Mesothelial cell of epicardium (in vitro differentiated cells): ENCODE data around the gene ZNF385D. TPM values are rescaled to one million over a fixed set of nuclear protein-coding genes. Genes with fewer than 3 reads are reported as not detected.

Experiments used
- DNase-seq, 2 experiments: peaks; one replicate each; pipeline ENCODE4 v3.0.0; 2021; ENCODE audit warnings: low spot score in 2 of 2; ENCODE audit not compliant: unreplicated experiment in 2 of 2
- H3K27ac Mint-ChIP-seq: 2 replicates; pipeline ENCODE4 v1.8.0; 2021; ENCODE audit warnings: mixed read lengths
- H3K27me3 Mint-ChIP-seq: 2 replicates; pipeline ENCODE4 v1.8.0; 2021; ENCODE audit warnings: low read depth, mixed read lengths
- H3K36me3 Mint-ChIP-seq: 2 replicates; pipeline ENCODE4 v1.8.0; 2021; ENCODE audit warnings: mixed read lengths
- H3K4me1 Mint-ChIP-seq: 2 replicates; pipeline ENCODE4 v1.8.0; 2021; ENCODE audit warnings: mixed read lengths
- H3K4me3 Mint-ChIP-seq: 2 replicates; pipeline ENCODE4 v1.8.0; 2021; ENCODE audit warnings: mild to moderate bottlenecking, moderate library complexity, mixed read lengths
- H3K9me3 Mint-ChIP-seq: 2 replicates; pipeline ENCODE4 v1.8.0; 2021; ENCODE audit warnings: mixed read lengths
- total RNA-seq: library from RNA; stranded (reverse); gene quantifications from 3 replicates; pipeline ENCODE4 v1.2.1, GENCODE V29; 2021
- TF ChIP-seq, protein P1 (sequence below): fragments of 200-600 bp; sonication (generic); IDR thresholded peaks from one replicate; pipeline ENCODE4 v1.5.0; 2021; ENCODE audit warnings: antibody characterized with exemption; ENCODE audit not compliant: unreplicated experiment

Gene ZNF385D
- total RNA-seq, 1 donor from 2014 or later, result 3.7 TPM

DNA sequence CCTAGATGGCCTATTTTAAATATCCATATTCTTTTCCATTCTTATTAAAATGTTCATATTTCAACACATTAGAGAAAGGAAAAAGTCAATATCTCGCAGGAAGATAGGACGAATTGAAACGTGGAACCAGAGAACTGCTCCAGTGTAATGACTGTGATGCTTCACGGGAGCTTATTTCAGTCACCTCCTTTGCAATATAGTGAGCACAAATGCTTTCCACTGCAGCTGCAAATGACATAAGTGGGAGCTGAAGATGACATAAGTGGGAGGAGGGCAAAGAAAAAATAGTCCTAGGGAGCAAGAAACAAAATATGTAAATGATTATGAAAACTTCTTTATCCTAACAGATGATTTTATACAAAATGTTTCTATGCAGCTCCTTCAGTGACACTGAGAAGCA, 324.1 kb downstream of the ZNF385D start:
- H3K9me3 Mint-ChIP-seq, result no peaks in the 10 kb centered on the region
- TF ChIP-seq, protein P1, sequence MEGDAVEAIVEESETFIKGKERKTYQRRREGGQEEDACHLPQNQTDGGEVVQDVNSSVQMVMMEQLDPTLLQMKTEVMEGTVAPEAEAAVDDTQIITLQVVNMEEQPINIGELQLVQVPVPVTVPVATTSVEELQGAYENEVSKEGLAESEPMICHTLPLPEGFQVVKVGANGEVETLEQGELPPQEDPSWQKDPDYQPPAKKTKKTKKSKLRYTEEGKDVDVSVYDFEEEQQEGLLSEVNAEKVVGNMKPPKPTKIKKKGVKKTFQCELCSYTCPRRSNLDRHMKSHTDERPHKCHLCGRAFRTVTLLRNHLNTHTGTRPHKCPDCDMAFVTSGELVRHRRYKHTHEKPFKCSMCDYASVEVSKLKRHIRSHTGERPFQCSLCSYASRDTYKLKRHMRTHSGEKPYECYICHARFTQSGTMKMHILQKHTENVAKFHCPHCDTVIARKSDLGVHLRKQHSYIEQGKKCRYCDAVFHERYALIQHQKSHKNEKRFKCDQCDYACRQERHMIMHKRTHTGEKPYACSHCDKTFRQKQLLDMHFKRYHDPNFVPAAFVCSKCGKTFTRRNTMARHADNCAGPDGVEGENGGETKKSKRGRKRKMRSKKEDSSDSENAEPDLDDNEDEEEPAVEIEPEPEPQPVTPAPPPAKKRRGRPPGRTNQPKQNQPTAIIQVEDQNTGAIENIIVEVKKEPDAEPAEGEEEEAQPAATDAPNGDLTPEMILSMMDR, result no peak
- no peak overlapping the region for H3K27ac Mint-ChIP-seq
- no peak overlapping the region for H3K4me3 Mint-ChIP-seq
- H3K27me3 Mint-ChIP-seq, result no peaks in the 10 kb centered on the region
- no peaks in the 10 kb centered on the region for H3K36me3 Mint-ChIP-seq
- H3K4me1 Mint-ChIP-seq, result no peaks in the 10 kb centered on the region
- no peak for DNase-seq

DNA sequence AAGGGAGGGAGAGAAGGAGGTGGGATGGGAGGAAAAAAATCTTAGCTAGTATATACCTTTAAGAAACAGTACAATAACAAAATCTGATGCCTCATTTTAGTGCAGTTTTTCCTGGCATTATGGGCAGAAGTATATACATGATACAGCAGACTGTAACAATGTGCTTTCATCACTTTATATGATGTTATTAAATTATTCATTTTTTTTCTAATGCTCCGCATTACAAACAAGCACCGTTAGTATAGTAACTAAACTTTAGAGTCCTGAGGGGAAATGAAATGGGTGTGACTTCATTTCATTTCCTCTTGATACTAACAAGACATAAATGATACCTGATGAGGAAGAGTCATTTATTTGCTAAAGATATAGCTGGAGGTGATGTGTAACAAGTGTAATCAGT, 325.3 kb downstream of the ZNF385D start:
- no peak overlapping the region for H3K27ac Mint-ChIP-seq
- no peaks in the 10 kb centered on the region for H3K27me3 Mint-ChIP-seq
- no peak overlapping the region for H3K4me3 Mint-ChIP-seq
- no peak for DNase-seq
- no peaks in the 10 kb centered on the region for H3K36me3 Mint-ChIP-seq
- TF ChIP-seq, protein P1, result no peak
- no peaks in the 10 kb centered on the region for H3K4me1 Mint-ChIP-seq
- no peaks in the 10 kb centered on the region for H3K9me3 Mint-ChIP-seq

DNA sequence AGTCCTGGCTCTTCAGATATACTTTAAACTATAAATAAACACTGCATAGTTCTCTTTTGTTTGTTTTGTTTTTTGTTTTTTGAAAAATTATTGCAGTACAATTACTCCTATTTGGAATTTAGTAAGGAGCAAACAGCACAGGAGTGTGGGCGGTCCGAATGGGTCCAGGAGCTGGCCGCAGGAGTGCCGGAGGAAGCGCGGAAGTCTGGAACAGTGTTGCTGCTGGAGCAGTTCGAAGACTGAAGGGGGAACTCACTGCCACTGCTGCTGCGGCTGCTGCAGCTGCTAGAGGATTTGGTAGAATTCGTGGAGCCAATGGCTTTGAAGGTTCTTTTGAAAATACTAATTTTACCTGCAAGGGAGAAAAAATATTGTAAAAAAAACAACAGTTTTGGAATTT, 329.9 kb downstream of the ZNF385D start:
- TF ChIP-seq, protein P1, result no peak
- peaks cover 1% of the 10 kb centered on the region for H3K27me3 Mint-ChIP-seq
- peaks cover 6% of the 10 kb centered on the region for H3K4me1 Mint-ChIP-seq
- H3K36me3 Mint-ChIP-seq, result no peaks in the 10 kb centered on the region
- no peak overlapping the region for H3K27ac Mint-ChIP-seq
- DNase-seq, result no peak
- no peaks in the 10 kb centered on the region for H3K9me3 Mint-ChIP-seq
- no peak overlapping the region for H3K4me3 Mint-ChIP-seq

DNA sequence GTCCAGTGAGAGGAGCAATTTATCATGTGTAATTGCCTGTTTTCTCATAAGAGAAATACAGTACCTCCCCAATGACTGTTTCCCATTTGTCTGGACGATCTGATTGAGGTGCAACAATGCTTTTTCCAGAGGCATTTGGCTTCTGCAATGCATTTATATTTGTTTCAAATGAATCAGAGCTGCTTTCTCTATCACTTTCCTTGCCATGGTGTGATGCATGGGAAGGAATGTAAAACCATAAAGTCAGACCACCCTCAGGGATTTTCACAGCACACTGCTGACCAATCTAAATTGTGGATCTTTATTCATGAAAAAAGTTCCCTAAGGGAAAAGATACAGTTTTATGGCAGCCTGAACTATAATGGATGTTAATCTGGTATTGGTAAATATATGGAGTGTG, 333.0 kb downstream of the ZNF385D start:
- H3K27me3 Mint-ChIP-seq, result peaks cover 1% of the 10 kb centered on the region
- peaks cover 6% of the 10 kb centered on the region for H3K4me1 Mint-ChIP-seq
- H3K36me3 Mint-ChIP-seq, result no peaks in the 10 kb centered on the region
- no peak overlapping the region for H3K4me3 Mint-ChIP-seq
- no peak for DNase-seq
- no peaks in the 10 kb centered on the region for H3K9me3 Mint-ChIP-seq
- TF ChIP-seq, protein P1, result no peak
- H3K27ac Mint-ChIP-seq, result no peak overlapping the region

DNA sequence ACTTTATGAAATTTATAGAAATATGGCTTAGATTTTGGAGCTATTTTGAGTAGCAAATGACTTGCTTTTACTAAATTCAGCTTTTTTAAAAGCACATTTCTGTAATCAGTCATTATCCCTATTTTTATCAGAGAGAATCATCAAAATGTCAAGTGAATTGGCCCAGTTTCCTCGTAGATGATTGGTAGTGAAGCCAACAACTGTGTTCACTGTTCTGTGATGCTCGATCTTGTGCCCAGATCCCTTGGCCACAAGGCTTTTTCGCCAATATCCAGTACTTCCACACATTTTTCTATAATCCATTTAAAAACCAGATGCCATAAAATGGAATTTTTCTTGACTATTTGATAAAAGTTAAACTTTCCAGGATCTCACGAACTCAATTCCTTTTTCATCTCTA, 336.5 kb downstream of the ZNF385D start:
- DNase-seq, result no peak
- peaks cover 1% of the 10 kb centered on the region for H3K27me3 Mint-ChIP-seq
- H3K4me1 Mint-ChIP-seq, result peaks cover 6% of the 10 kb centered on the region
- H3K27ac Mint-ChIP-seq, result no peak overlapping the region
- no peaks in the 10 kb centered on the region for H3K9me3 Mint-ChIP-seq
- TF ChIP-seq, protein P1, result no peak
- H3K4me3 Mint-ChIP-seq, result no peak overlapping the region
- H3K36me3 Mint-ChIP-seq, result no peaks in the 10 kb centered on the region

DNA sequence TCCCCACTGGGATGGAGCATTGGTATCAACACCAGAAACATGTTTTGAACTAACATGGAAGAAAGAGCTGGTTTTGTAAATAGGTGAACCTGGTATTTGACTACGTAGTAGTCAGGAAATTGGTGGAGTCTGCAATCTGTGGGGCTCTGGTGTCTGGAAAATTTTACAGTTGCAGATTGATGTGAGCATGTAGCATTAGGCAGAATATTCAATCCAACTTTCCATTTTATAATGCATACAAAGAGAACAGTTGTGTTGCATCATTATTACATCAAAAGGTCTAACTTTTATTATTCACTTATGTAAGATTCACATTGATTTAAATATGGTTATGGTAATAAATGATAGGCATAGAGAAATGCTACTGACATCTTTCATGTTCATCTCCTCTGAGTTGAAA, 340.0 kb downstream of the ZNF385D start:
- Mint-ChIP-seq H3K27me3 (no peaks in the 10 kb centered on the region), H3K9me3 (no peaks in the 10 kb centered on the region)

More for the DNA sequence above, 340.0 kb downstream of the ZNF385D start:
- no peak overlapping the region for H3K4me3 Mint-ChIP-seq
- TF ChIP-seq, protein P1, result no peak
- no peak for DNase-seq
- H3K4me1 Mint-ChIP-seq, result no peaks in the 10 kb centered on the region
- no peaks in the 10 kb centered on the region for H3K36me3 Mint-ChIP-seq
- no peak overlapping the region for H3K27ac Mint-ChIP-seq
